Non-pigmented ciliary epithelial cell (primary cell): ENCODE data around the gene PRKCH.
"Not testable (repeated sequence)": the region's sequence is repeated elsewhere in the genome, so short reads cannot be mapped to it uniquely, and the experiment has no call there.

Source experiments
- DNase-seq: peaks from one replicate; pipeline ENCODE4 v3.0.0-alpha.2; 2010; ENCODE audit warnings: low read depth

The PRKCH gene

DNA sequence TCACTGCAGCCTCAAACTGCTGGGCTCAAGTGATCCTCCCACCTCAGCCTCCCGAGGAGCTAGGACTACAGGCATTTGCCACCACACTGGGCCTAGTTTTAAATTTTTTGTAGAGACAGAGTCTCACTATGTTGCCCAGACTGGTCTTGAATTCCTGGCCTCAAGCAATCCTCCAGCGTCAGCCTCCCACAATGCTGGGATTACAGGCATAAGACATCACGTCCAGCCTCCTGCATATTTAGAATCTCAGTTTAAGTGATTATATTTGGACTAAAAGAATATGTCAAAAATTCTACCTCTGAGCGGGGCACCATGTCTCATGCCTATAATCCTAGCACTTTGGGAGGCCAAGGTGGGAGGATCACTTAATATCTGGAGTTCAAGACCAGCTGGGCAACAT, 12.7 kb upstream of the PRKCH start:
- not testable (repeated sequence) for DNase-seq

GRCh38 chr14:61315313-61315712, 6.1 kb upstream of the PRKCH start:
- no peak for DNase-seq

GRCh38 chr14:61319086-61319485, 2.3 kb upstream of the PRKCH start:
- DNase-seq, result no peak

- no peak for DNase-seq
These were observed 1.7 kb upstream of the PRKCH start for GRCh38 chr14:61319706-61320105.

DNA sequence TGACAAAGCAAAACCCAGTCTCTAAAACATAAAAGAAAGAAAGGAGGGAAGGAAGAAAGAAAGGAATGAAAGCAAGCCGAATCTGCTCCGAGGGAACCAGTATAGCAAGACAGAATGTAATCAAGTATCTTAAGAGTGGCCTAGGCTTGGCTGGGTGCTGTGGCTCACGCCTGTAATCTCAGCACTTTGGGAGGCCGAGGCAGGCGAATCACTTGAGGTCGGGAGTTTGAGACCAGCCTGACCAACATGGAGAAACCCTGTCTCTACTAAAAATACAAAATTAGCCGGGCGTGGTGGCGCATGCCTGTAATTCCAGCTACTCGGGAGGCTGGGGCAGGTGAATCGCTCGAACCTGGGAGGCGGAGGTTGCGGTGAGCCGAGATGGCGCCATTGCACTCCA, 1.2 kb upstream of the PRKCH start:
- not testable (repeated sequence) for DNase-seq

DNA sequence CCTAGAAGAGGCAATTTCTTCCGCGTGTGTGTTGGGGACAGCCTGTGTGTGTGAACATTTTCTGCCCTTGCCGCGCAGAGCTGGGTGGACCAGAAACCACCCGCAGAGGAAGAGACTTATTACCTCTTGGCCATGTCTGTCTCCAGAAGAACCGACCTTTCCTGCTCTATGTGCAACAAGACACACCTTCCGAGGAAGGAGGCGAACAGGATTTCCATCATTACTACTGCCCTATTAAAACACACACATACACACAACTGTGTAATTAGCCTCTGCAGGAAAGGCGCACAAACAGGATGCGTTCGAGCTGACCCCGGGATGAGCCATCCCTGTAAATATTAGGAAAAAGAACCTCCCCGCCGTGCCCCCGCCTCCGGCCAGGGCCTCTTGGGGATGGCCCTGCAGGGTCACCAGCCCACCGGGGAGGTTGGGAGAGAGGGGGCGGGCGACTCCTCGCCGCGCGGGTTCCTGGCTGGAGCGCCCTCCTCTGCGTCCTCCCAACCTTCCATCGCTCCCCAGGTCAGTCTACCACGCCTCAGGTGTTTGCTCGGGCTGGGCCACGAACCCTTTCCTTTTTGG, 484 bp upstream of the PRKCH start:
- no peak for DNase-seq

DNA sequence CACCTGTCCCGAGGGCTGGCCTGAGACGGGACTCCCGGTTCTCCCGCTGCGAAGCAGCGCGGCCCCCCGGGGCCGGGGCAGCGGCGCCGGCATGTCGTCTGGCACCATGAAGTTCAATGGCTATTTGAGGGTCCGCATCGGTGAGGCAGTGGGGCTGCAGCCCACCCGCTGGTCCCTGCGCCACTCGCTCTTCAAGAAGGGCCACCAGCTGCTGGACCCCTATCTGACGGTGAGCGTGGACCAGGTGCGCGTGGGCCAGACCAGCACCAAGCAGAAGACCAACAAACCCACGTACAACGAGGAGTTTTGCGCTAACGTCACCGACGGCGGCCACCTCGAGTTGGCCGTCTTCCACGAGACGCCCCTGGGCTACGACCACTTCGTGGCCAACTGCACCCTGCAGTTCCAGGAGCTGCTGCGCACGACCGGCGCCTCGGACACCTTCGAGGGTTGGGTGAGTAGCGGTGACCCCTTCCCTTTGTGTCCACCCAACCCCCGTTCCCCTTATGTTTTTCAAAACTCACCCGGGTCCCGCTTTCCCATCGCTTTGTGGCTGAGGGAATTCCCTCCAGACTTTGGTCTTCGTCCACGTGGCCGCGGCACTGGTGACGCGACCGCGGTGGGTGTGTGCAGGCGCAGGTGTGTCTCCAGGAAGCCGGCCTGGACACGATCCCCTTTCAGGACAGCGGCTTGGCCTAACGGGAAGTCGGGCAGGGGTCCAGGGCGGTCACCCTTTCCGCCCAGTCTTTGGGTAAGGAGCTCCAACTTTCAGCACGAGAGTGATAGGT, 826 bp downstream of the PRKCH start:
- DNase-seq, result no peak

DNA sequence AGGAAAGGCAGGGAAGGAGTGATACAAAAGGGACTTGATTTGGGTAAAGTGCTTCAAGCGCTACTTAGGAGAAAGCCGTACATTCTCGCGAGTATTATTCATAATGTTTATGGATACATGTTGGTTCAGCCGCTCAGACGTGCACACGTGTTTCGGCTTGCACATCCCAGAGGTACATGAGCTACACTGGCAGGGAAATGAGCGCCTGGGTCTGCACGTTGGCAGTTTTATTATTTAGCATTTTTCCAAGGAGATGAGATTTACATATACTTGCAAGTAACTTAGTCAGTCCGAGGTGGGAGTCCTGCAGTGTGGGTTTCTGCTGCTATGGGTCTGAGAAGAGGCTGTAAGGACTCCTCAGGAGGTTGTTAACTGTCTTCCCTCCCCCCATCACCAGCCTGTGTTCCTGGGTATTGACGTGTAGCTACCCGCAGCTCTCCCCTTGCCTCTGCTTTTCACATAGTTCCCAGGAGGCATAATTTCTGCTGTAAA, 1.5 kb downstream of the PRKCH start:
- no peak for DNase-seq

DNA sequence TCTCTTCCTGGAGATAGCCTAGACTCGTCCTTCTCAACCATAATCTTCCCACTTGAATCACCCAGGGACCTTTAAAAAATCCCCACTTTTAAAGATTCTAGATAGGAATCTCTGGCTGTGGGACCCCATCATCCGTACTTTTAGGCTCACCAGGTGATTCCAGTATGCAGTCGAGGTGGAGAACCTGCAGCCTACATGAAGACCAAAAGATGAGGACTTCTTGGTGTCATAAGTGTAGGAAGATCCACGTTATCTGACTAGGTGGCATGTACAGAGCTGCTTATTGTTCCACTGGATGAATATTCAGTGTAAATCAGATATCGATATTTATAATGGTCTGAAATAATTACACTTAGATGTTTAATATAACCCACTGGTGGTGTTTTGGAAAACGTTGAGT, 2.6 kb downstream of the PRKCH start:
- DNase-seq, result no peak

- no peak for DNase-seq
These were observed 3.8 kb downstream of the PRKCH start for GRCh38 chr14:61325166-61325565.

- DNase-seq, result no peak
These were observed 4.8 kb downstream of the PRKCH start for GRCh38 chr14:61326146-61326545.

DNA sequence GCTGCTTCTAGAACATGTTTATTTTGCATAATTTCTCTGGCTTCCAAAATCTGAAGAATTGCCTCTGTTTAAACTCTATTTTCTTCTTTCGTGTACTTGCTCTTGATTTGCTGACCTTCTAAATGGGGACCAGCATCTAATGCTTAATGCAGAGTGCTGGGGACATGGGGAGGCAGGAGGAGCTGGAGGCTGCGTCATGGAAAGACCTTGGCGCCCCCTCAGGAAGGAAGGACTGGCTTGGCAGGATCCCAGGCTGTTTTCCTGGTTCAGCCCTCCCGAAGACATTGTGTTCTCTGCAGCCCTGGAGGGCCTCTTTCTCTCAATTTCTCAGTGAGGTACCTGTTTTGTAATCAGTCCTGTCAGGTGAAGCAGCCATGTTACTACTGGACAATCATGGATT, 5.5 kb downstream of the PRKCH start:
- no peak for DNase-seq

DNA sequence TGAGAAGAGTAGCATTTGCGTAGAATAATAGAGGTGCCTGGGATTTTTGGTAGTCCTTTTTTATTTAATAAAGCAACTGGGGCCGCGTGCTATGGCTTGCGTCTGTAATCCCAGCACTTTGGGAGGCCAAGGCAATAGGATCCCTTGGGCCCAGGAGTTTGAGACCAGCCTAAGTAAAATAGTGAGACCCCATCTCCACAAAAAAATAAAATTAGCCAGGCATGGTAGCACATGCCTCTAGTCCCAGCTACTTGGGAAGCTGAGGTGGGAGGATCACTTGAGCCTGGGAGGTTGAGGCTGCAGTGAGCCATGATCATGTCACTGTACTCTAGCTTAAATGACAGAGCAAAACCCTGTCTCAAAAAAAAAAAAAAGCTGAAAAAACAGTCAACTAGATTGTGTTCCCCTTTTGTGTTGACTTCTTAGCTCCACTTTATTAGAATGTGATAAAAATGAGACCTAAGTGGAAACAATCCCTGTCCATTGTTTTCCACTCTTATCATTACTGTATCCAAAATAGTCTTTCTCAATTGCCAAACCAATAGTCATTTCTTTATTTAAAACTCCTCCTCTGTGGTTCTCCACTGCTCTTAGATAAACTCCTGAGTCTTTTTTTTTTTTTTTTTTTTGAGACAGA, 7.4 kb downstream of the PRKCH start:
- no peak for DNase-seq

DNA sequence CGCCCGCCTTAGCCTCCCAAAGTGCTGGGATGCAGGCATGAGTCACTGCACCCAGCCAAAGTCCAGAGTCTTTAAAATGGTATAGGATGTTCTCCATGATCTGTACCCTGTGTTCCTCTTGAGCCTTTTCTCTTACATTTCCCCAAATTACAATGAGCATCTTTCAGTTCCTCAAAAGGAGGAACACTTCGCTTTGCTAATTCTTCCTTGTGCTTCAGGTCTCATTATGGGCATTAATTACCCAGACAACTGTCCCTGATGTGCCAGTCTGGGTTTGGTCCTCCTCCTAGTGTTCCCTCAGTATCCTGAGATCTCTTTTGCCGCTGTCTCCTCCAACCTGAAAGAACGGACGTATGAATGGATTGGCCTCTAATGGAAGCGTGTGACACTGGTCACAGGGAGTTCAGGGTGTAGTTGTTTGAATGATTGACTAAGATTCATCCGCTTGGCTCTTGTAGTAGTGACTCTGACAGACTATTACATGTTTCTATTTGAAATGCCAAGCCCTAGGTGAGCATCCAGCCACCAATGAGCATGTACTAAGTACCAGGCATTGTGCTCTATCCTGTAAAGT, 8.2 kb downstream of the PRKCH start:
- no peak for DNase-seq

DNA sequence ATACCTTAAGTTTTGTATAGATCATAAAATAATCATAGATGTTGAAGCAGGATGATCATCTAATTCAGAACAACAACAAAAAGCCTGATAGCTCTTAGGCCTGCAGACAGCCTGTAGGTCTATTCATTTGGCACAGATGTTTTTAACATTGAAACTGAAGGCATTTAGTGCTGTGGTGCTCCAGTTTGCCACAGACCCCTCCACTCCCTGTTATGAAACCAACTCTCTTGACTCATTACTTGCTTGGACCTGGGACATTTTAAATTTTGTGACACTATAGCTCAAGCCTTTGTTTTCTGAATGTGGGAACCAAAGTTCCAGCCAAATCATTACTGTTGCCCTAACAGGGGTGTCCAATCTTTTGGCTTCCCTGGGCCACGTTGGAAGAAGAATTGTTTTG, 9.1 kb downstream of the PRKCH start:
- DNase-seq, result no peak

GRCh38 chr14:61331992-61332657, 10.7 kb downstream of the PRKCH start:
- no peak for DNase-seq

GRCh38 chr14:61332658-61333029, 11.3 kb downstream of the PRKCH start:
- DNase-seq, result no peak

DNA sequence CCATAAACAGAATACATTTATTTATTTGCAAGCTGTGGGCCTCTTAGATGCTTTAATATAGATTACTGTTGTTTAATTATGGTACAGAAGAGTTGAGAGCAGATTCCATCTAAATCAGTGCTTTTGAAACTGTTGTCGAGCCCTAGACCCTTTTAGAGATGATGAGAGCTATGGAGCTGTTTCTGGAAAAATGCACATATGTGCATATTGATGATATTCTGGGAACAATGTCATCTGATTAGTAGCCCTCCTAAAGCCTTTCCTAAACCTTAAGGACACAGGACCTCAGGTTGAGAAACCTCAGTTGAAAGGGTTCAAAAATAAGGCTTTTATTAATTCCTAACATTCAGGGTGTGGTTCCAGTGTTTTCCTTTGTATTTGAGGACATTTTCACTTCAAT, 11.7 kb downstream of the PRKCH start:
- no peak for DNase-seq

GRCh38 chr14:61334197-61334701, 12.9 kb downstream of the PRKCH start:
- DNase-seq, result no peak

- DNase-seq, result no peak
These were observed 13.7 kb downstream of the PRKCH start for GRCh38 chr14:61335049-61335448.

- DNase-seq, result no peak
These were observed 14.4 kb downstream of the PRKCH start for GRCh38 chr14:61335671-61336275.

- DNase-seq, result no peak
These were observed 16.5 kb downstream of the PRKCH start for GRCh38 chr14:61337893-61338292.
